Astrocyte of the cerebellum (primary cell): ENCODE results near the gene TMEM17.

Experiments
- DNase-seq: peaks from one replicate; pipeline ENCODE4 v3.0.0-alpha.2; 2011; ENCODE audit warnings: low read depth
- H3K4me3 ChIP-seq: 2 replicates; pipeline ENCODE4 v1.5.1; 2011; ENCODE audit warnings: mild to moderate bottlenecking, low read depth, low read length, moderate library complexity
- CTCF ChIP-seq: IDR thresholded peaks from 2 replicates; pipeline ENCODE4 v1.5.1; 2012; ENCODE audit warnings: low read length, low read depth, moderate library complexity, mild to moderate bottlenecking; ENCODE audit errors: missing control alignments
- in situ Hi-C: cut with HindIII; loops from 2 replicates; pipeline ENCODE4 v1.10.0; 2017; ENCODE audit warnings: low sequenced_read_pairs

TMEM17 gene

DNA sequence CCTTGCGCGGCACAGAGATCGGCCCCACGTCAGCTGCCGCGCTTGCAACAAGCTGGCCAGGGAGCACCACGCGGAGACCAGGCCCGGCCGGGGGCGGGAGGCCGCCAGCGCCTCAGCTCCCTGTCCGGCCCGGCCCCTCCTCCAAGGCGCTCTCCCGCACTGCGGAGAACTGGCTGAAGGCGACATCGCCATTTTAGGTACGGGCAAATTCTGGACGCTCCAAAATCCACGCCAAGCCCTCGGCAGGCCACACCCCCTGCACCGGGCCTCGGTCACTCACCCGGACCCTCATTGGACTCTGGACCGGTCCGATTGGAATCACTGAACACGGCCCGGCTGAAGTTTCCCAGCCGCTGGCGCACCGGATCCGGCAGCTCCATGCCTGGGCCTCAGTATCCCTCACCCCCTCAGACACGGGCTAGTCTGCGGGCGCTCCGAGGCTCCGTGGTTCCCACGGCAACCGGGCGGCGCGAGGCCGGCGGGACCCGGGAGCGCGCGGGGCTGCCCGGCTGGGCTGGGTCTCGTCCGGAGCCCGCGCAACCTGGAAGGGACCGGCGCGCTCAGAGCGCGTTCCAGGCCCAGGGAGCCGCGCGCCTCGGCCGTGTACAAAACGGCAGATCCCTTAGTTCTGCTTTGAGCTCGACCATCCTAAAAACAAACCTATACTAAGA, at the start of gene TMEM17:
TMEM17 (minus strand) TSS at position 446 of the 671 bp plus-strand sequence; CDS start at position 380, 66 bp downstream.
- no peak for TF ChIP-seq CTCF
- H3K4me3 ChIP-seq = peak within 1 kb of the TSS; percentile 72
- in situ Hi-C loops = no loop called here
- peak; percentile 63 for DNase-seq

- no peak for DNase-seq
- H3K4me3 ChIP-seq = no peak overlapping the region
- in situ Hi-C loops = no loop called here
- TF ChIP-seq CTCF = no peak
Measured at GRCh38 chr2:62554440-62554839, 48.4 kb upstream of the TMEM17 start.

DNA sequence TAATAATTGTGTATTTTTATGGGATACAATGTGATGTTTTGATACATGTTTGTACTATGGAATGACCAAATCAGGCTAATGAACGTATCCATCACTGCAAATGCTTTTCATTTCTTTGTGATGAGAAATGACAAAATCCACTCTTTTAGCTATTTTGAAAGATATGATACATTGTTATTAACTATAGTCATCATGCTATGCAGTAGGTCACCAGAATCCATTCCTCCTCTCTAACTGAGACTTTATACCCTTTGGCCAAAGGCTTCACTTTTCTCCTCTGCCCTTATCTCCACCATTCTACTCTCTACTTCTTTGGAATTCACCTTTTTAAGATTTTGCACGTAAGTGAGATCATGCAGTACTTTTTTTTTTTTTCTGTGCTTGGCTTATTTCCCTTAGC, 44.5 kb upstream of the TMEM17 start:
- in situ Hi-C loops = no loop called here
- no peak for DNase-seq
- H3K4me3 ChIP-seq = no peak overlapping the region
- no peak for TF ChIP-seq CTCF

DNA sequence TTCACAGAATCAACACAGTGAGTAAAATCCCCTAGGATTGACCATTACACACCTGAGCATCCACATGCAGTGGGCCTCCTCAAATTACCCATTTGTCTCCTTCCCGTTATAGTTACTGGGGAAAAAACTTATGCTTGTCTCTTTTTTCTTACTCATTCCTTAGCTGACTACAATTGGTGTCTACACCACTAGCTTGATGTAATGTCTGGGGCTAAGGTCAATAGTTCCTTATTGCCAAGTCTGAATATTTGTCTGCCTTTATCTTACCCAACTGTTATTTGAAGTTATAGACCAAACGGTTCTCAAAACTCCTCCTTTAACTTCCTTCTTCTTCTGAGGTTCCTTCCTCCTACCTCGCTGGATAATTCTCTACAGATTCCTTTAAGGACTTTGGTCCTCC, 41.9 kb upstream of the TMEM17 start:
- TF ChIP-seq CTCF = no peak
- in situ Hi-C loops = no loop called here
- no peak for DNase-seq
- no peak overlapping the region for H3K4me3 ChIP-seq

- TF ChIP-seq CTCF = no peak
- DNase-seq = no peak
Measured at GRCh38 chr2:62545261-62545660, 39.3 kb upstream of the TMEM17 start.

DNA sequence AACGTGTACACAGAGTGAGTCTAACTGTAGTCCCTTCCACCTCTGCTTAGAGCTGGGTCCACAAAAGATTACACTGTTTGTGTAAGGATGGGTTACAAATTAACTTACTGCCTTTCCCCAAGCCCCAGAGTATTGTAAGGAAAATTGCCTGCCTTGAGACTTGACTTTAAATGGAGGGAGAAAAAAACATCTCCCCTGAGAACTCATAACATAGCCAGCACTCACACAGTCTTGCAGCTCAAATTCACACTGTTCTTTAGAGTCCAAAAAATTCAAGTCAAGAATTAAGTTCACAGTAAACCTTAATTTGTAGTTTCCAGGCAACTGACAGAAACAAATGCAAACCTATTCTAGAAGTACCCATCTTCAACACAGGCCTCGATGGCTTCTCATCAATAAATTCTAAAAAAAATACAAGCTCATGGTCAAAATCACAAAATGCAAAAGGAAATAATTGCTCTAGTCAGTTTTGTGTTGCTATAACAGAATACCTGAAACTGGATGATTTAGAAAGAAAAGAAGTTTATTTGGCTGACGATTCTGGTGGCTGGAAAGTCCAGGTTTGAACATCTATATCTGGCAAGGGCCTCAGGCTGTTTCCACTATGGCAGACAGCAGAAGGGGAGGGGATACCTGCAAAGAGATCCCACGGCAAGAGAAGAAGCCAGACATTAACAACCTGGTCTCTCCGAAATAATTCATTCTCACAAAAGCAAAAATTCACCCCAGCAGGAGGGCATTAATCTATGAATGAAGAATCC, 34.6 kb upstream of the TMEM17 start:
- in situ Hi-C loops = no loop called here
- no peak overlapping the region for H3K4me3 ChIP-seq
- no peak for DNase-seq
- no peak for TF ChIP-seq CTCF

More at GRCh38 chr2:62545261-62545660, 39.3 kb upstream of the TMEM17 start:
- no peak overlapping the region for H3K4me3 ChIP-seq
- in situ Hi-C loops = no loop called here
